Uterus (tissue), 4 donors: ENCODE data around the gene ATR. TPM values are rescaled to one million over a fixed set of nuclear protein-coding genes. Genes with fewer than 3 reads are reported as not detected.

Source experiments
- DNase-seq, 2 donors: peaks; one replicate each; pipeline ENCODE4 v3.0.0-alpha.2; 2019 to 2020
- H3K27ac ChIP-seq, 2 donors: fragments of 200-600 bp; sonication (generic); 1 replicate in 1 of 2; 2 replicates in 1 of 2; pipeline ENCODE4 v1.5.1; 2016 to 2018
- H3K27me3 ChIP-seq, 2 donors: fragments of 200-600 bp; sonication (generic); one replicate each; pipeline ENCODE4 v1.5.1; 2018 to 2019; ENCODE audit warnings: control low read depth in 1 of 2
- H3K36me3 ChIP-seq, 2 donors: fragments of 200-600 bp; sonication (generic); one replicate each; pipeline ENCODE4 v1.5.1; 2019; ENCODE audit warnings: control low read depth in 1 of 2
- H3K4me1 ChIP-seq, 2 donors: fragments of 200-600 bp; sonication (generic); one replicate each; pipeline ENCODE4 v1.5.1; 2018 to 2019; ENCODE audit warnings: control low read depth in 1 of 2
- H3K4me3 ChIP-seq, 2 donors: fragments of 200-600 bp; sonication (generic); 1 replicate in 1 of 2; 2 replicates in 1 of 2; pipeline ENCODE4 v1.5.1; 2018 to 2019; ENCODE audit warnings: mild to moderate bottlenecking in 1 of 2
- H3K9me3 ChIP-seq, 2 donors: fragments of 200-600 bp; sonication (generic); one replicate each; pipeline ENCODE4 v1.5.1; 2019; ENCODE audit warnings: control low read depth in 1 of 2
- CTCF ChIP-seq, 4 experiments: fragments of 200-600 bp in 2 of 4; fragments of 450-650 bp in 2 of 4; sonication (generic) in 2 of 4; IDR thresholded peaks; one replicate each; pipeline ENCODE4 v1.5.1; 2016 to 2019; ENCODE audit warnings: antibody characterized with exemption in 4 of 4, mild to moderate bottlenecking in 2 of 4, moderate library complexity in 1 of 4
- POLR2A ChIP-seq, 2 donors: fragments of 450-650 bp; IDR thresholded peaks; one replicate each; pipeline ENCODE4 v1.6.1; 2016; ENCODE audit warnings: antibody characterized with exemption in 2 of 2, mild to moderate bottlenecking in 1 of 2, moderate library complexity in 1 of 2
- intact Hi-C: fragments of 100-400 bp; cut with DNase I; formaldehyde crosslinking; loops from one replicate; pipeline ENCODE4 v1.15.1; 2023; ENCODE audit warnings: low total_unique reads
- total RNA-seq, 4 donors: library from RNA; depleted of rRNA in 3 of 4; stranded (reverse); fragments of >200 nt in 3 of 4; gene quantifications; one replicate each; pipeline versions ENCODE4 v1.1.0 to v1.2.4, GENCODE V29; 2014 to 2023
- donor health status: DM: yes; HTN: yes; CAD: no.

ATR gene
- total RNA-seq, 4 donors from 2014 or later, result 18.4 to 50.5 (median 31.1) TPM

- Histone ChIP-seq H3K27ac (no peak overlapping the region), H3K4me1 (no peaks in the 10 kb centered on the region), H3K4me3 (no peak overlapping the region), H3K36me3 (no peaks in the 10 kb centered on the region), H3K27me3 (no peaks in the 10 kb centered on the region), H3K9me3 (peaks cover 0 to under 1% of the 10 kb centered on the region in 2 donors)
- no peak for DNase-seq
- TF ChIP-seq CTCF (IDR thresholded peaks at IDR 0.05) (no peak), POLR2A (IDR thresholded peaks at IDR 0.05) (no peak)
- intact Hi-C loops, result no loop called here
Observed at GRCh38 chr3:142468456-142468855, 110.1 kb downstream of the ATR start.

- intact Hi-C loops, result no loop called here
- TF ChIP-seq POLR2A (IDR thresholded peaks at IDR 0.05) (no peak), CTCF (IDR thresholded peaks at IDR 0.05) (no peak)
- DNase-seq, result no peak
- Histone ChIP-seq H3K9me3 (no peaks in the 10 kb centered on the region), H3K27ac (no peak overlapping the region), H3K27me3 (no peaks in the 10 kb centered on the region), H3K4me1 (no peaks in the 10 kb centered on the region), H3K4me3 (no peak overlapping the region), H3K36me3 (no peaks in the 10 kb centered on the region)
Observed at GRCh38 chr3:142467768-142468167, 110.8 kb downstream of the ATR start.

- DNase-seq, result no peak
- no peak overlapping the region for H3K4me3 ChIP-seq
- no peak for TF ChIP-seq CTCF (IDR thresholded peaks at IDR 0.05)
- no peak for TF ChIP-seq POLR2A (IDR thresholded peaks at IDR 0.05)
- H3K27me3 ChIP-seq, result no peaks in the 10 kb centered on the region
- no peaks in the 10 kb centered on the region for H3K9me3 ChIP-seq
- H3K4me1 ChIP-seq, result no peaks in the 10 kb centered on the region
- H3K27ac ChIP-seq, result no peak overlapping the region
- no peaks in the 10 kb centered on the region for H3K36me3 ChIP-seq
- intact Hi-C loops, result no loop called here
Observed at GRCh38 chr3:142460689-142461088, 117.8 kb downstream of the ATR start.

GRCh38 chr3:142459929-142460328 is 118.6 kb downstream of the ATR start:
- intact Hi-C loops, result no loop called here
- no peak for DNase-seq
- H3K9me3 ChIP-seq, result no peaks in the 10 kb centered on the region
- H3K4me1 ChIP-seq, result no peaks in the 10 kb centered on the region
- no peak for TF ChIP-seq CTCF (IDR thresholded peaks at IDR 0.05)
- no peak for TF ChIP-seq POLR2A (IDR thresholded peaks at IDR 0.05)
- no peak overlapping the region for H3K27ac ChIP-seq
- H3K36me3 ChIP-seq, result no peaks in the 10 kb centered on the region
- H3K4me3 ChIP-seq, result no peak overlapping the region
- no peaks in the 10 kb centered on the region for H3K27me3 ChIP-seq

GRCh38 chr3:142459096-142459495 is 119.4 kb downstream of the ATR start:
- Histone ChIP-seq H3K27ac (no peak overlapping the region), H3K4me3 (no peak overlapping the region), H3K27me3 (no peaks in the 10 kb centered on the region), H3K36me3 (no peaks in the 10 kb centered on the region), H3K4me1 (no peaks in the 10 kb centered on the region), H3K9me3 (no peaks in the 10 kb centered on the region)
- no peak for DNase-seq
- intact Hi-C loops, result no loop called here
- TF ChIP-seq CTCF (IDR thresholded peaks at IDR 0.05) (no peak), POLR2A (IDR thresholded peaks at IDR 0.05) (no peak)
